BJ (cell line): ENCODE data around the gene HECTD3. TPM values are rescaled to one million over a fixed set of nuclear protein-coding genes. Genes with fewer than 3 reads are reported as not detected.
"Not testable (repeated sequence)": the region's sequence is repeated elsewhere in the genome, so short reads cannot be mapped to it uniquely, and the experiment has no call there.

Experiments
- CTCF ChIA-PET: fragments of 350-600 bp; formaldehyde crosslinking; extraction: SDS; loops from one replicate; lab custom pipeline; 2021; ENCODE audit warnings: antibody characterized with exemption, inconsistent platforms; lab: Yijun Ruan, JAX
- POLR2A ChIA-PET: fragments of 300-600 bp; sonication (Branson Sonifier 250); formaldehyde crosslinking; extraction: SDS; loops from one replicate; lab custom pipeline; 2021; ENCODE audit warnings: antibody characterized with exemption; lab: Charles Lee
- DNase-seq: peaks from one replicate; pipeline ENCODE4 v3.0.0-alpha.2; 2011; ENCODE audit warnings: low read depth
- H3K27me3 ChIP-seq: 2 replicates; pipeline ENCODE4 v1.6.0; 2011; ENCODE audit warnings: low read length; ENCODE audit not compliant: control insufficient read depth, insufficient read depth
- H3K36me3 ChIP-seq: 2 replicates; pipeline ENCODE4 v1.5.1; 2011; ENCODE audit warnings: low read length; ENCODE audit not compliant: control insufficient read depth, insufficient read depth
- H3K4me3 ChIP-seq: 2 replicates; pipeline ENCODE4 v1.5.1; 2011; ENCODE audit warnings: low read depth, mild to moderate bottlenecking, control low read depth, low read length
- CTCF ChIP-seq: IDR thresholded peaks from 2 replicates; pipeline ENCODE4 v1.5.1; 2011; ENCODE audit warnings: low read depth, mild to moderate bottlenecking, control low read depth, inconsistent platforms, low read length, moderate library complexity; ENCODE audit not compliant: insufficient read depth
- polyA plus RNA-seq: library from polyadenylated mRNA; depleted of rRNA; stranded (reverse); fragments of >200 nt; gene quantifications from 2 replicates; pipeline ENCODE4 v1.2.3, GENCODE V29; 2011

Gene HECTD3
- polyA plus RNA-seq, 1 experiment, result 36.7 TPM

- CTCF ChIA-PET, result no interaction called here
- Histone ChIP-seq H3K36me3 (no peaks in the 10 kb centered on the region), H3K4me3 (no peak overlapping the region), H3K27me3 (no peaks in the 10 kb centered on the region)
- no peak for DNase-seq
- TF ChIP-seq CTCF, result no peak
- POLR2A ChIA-PET, result no interaction called here
Observed at GRCh38 chr1:44994309-44994898, 16.7 kb downstream of the HECTD3 start.

GRCh38 chr1:44988531-44989156 lies 22.5 kb downstream of the HECTD3 start:
- H3K4me3 ChIP-seq, result no peak overlapping the region
- no peak for TF ChIP-seq CTCF
- ChIA-PET POLR2A (no interaction called here), CTCF (no interaction called here)
- H3K36me3 ChIP-seq, result no peaks in the 10 kb centered on the region
- no peak for DNase-seq
- H3K27me3 ChIP-seq, result no peaks in the 10 kb centered on the region

GRCh38 chr1:44985747-44986359 lies 25.3 kb downstream of the HECTD3 start:
- ChIA-PET CTCF (interaction anchor here (0.9 to 1.8 kb wide), 8 partner anchors 12 to 317 kb away, joined by 3 to 5 read pairs (median 4); partner anchors contain the start of gene HECTD3), POLR2A (no interaction called here)
- Histone ChIP-seq H3K4me3 (peak overlapping the region; percentile 89), H3K27me3 (no peaks in the 10 kb centered on the region), H3K36me3 (no peaks in the 10 kb centered on the region)
- no peak for DNase-seq
- TF ChIP-seq CTCF, result no peak

- H3K36me3 ChIP-seq, H3K4me3 ChIP-seq, DNase-seq, POLR2A ChIA-PET, H3K27me3 ChIP-seq: not testable (repeated sequence)
- CTCF ChIA-PET, result interaction anchor here (0.9 kb wide), 1 partner anchor 11 kb away, joined by 3 read pairs; no protein-coding TSS in a partner anchor
Observed at GRCh38 chr1:44977372-44977771, 33.8 kb downstream of the HECTD3 start.

- no peak for TF ChIP-seq CTCF
- Histone ChIP-seq H3K4me3 (no peak overlapping the region), H3K36me3 (peaks cover 5% of the 10 kb centered on the region), H3K27me3 (no peaks in the 10 kb centered on the region)
- POLR2A ChIA-PET, result no interaction called here
- CTCF ChIA-PET, result no interaction called here
- DNase-seq, result no peak
Observed at GRCh38 chr1:44976252-44976651, 34.9 kb downstream of the HECTD3 start.
